Activated naive CD4-positive, alpha-beta T cell treated with anti-CD3 and anti-CD28 coated beads, Interleukin-2, amount 50 U/mL, for 24 hours (primary cell): ENCODE results near the gene PTGES2.

Experiments used
- H3K27ac Mint-ChIP-seq: one replicate; pipeline ENCODE4 v1.8.0; 2021; ENCODE audit warnings: mild to moderate bottlenecking, mixed read lengths
- H3K27me3 Mint-ChIP-seq: one replicate; pipeline ENCODE4 v1.8.0; 2021; ENCODE audit warnings: mixed read lengths
- H3K36me3 Mint-ChIP-seq: one replicate; pipeline ENCODE4 v1.8.0; 2021; ENCODE audit warnings: mixed read lengths
- H3K4me1 Mint-ChIP-seq: one replicate; pipeline ENCODE4 v1.8.0; 2021; ENCODE audit warnings: mixed read lengths
- H3K4me3 Mint-ChIP-seq: one replicate; pipeline ENCODE4 v1.8.0; 2021; ENCODE audit warnings: mild to moderate bottlenecking, mixed read lengths
- H3K9me3 Mint-ChIP-seq: one replicate; pipeline ENCODE4 v1.8.0; 2021; ENCODE audit warnings: mixed read lengths

The PTGES2 gene

DNA sequence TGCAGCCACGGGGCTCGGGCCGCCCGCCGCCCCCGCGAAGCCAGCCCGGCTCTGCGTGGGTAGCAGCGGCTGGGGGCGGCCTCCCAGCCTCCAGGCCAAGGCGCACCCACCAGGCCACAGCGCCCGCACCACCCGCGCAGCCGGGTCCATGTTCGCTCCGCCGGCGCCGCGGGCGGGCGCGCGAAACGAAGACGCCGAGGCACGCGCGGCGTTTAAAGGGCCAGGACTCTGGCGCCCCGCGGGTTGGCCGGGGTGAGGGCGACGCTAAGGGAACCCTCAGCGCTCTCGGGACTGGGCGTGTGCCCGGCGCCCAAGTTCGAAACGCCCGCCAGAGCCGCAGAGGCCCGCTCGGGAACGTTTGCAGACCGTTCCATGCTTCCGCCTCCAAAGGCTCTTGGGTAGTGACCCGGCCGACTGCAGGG is at the start of gene PTGES2:
Gene PTGES2, minus strand, starts transcription at position 162 of the 422 bp plus-strand sequence. Its CDS starts 12 bp downstream, at position 150.
- Mint-ChIP-seq H3K4me1 (peaks cover 31% of the 10 kb centered on the region), H3K36me3 (no peaks in the 10 kb centered on the region), H3K4me3 (peak within 1 kb of the TSS; percentile 99), H3K27ac (peak within 1 kb of the TSS; percentile 100), H3K27me3 (no peaks in the 10 kb centered on the region), H3K9me3 (no peaks in the 10 kb centered on the region)

DNA sequence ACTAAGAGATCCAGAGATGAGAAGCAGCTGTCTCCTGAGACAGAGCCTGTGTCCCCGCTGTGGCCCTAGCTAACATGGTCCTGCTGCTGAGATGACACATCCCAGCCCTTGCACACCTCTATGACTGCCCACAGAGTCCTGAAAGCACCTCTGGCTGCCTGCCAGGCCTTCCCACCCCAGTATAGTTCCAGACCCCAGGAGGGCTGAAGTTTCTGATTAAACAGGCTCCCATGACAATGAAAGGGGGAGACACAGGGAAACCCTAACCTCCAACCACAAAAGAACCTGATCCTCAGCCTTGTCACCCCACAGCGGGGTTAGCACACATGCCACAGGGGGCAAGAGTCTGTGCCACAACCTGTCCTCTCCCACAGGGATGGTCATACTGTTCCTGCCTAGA is 48.2 kb upstream of the PTGES2 start:
- no peak overlapping the region for H3K27ac Mint-ChIP-seq
- H3K9me3 Mint-ChIP-seq: no peaks in the 10 kb centered on the region
- no peaks in the 10 kb centered on the region for H3K4me1 Mint-ChIP-seq
- no peak overlapping the region for H3K4me3 Mint-ChIP-seq
- H3K36me3 Mint-ChIP-seq: peaks cover 4% of the 10 kb centered on the region
- no peaks in the 10 kb centered on the region for H3K27me3 Mint-ChIP-seq

DNA sequence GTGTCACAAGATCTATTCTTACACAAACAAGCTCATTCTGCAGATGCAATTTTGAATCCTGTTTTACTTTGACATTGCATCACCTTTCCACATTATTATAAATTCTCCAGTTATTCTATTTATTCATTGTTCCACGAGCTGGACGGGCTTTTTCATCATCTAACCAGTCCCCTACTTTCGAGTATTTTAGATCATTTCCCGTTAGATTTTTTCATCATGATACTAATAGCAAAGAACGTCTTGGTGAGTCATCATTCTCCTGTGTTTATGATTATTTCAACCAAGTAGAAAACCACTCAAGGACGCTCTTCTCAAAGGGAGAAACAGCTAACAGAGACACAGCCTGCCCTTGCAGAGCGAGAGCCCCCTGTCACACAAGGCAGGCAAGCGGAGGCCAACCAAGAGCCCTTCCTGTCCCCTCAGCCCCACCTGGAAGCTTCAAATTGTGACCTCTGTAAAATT is 47.6 kb upstream of the PTGES2 start:
- peaks cover 2% of the 10 kb centered on the region for H3K36me3 Mint-ChIP-seq

DNA sequence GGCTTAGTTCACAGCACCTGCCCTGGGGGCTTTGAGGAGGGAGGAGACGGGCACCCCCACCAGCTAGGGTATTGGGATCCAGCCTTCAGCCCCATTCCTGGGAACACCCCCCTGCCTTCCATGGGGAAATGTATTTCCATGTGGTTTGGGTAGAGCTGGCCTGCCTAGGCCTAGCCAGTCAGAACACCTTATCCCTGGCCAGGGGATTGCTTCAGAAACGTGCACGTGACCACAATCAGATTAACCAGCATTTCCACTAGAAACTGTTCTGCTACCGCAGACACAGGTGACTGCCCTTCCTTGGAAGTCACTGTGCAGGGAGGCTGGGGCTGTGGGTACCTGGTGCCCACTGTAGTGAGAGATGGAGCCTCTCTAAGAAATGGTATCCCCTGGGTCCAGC is 46.5 kb upstream of the PTGES2 start:
- H3K36me3 Mint-ChIP-seq: no peaks in the 10 kb centered on the region
- no peak overlapping the region for H3K27ac Mint-ChIP-seq
- H3K27me3 Mint-ChIP-seq: no peaks in the 10 kb centered on the region

More for the DNA sequence above, 47.6 kb upstream of the PTGES2 start:
- Mint-ChIP-seq H3K4me1 (no peaks in the 10 kb centered on the region), H3K27me3 (no peaks in the 10 kb centered on the region), H3K27ac (no peak overlapping the region), H3K9me3 (no peaks in the 10 kb centered on the region), H3K4me3 (no peak overlapping the region)

DNA sequence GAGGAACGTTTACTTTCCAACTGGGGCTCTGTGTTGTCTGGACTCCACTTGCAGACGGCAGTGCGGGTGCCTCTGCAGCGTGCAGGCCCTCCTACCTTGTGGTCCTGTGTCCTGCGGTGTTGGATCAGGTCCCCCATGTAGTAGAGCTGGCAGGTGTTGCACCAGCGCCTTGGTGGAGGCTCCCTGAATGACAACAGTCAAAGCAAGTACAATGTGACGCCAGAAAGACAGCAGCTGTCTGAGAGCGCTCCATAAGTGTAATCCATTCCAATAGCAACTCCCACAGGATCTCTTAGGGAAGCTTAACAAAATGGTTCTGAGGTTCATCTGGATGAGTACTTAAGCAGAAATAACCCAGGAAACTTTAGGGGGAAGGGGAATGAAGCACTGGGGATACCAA is 42.4 kb upstream of the PTGES2 start:
- Mint-ChIP-seq H3K36me3 (peaks cover 7% of the 10 kb centered on the region), H3K27me3 (no peaks in the 10 kb centered on the region), H3K4me1 (no peaks in the 10 kb centered on the region), H3K27ac (no peak overlapping the region), H3K4me3 (no peak overlapping the region), H3K9me3 (no peaks in the 10 kb centered on the region)

More for the DNA sequence above, 46.5 kb upstream of the PTGES2 start:
- H3K4me1 Mint-ChIP-seq: no peaks in the 10 kb centered on the region
- no peaks in the 10 kb centered on the region for H3K9me3 Mint-ChIP-seq
- H3K4me3 Mint-ChIP-seq: no peak overlapping the region

DNA sequence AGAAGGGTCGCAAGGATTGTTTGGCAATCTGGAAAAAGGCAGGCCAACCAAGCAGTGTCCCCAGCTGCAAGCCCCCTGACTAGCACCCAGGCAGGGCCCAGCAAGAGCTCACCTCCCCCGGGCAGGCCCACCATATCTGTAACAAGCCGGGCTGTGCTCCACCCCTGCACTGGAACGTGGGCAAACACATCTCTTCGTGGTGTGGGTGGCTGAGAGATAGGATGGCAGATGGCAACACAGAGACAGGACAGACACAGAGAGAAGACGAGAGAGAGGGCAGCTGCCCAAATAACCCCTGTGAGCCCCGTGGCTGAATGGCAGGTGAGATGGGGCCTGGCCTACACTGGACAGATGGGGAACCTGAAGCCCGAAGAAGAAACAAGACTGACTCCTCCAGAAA is 42.0 kb upstream of the PTGES2 start:
- Mint-ChIP-seq H3K4me1 (no peaks in the 10 kb centered on the region), H3K27me3 (no peaks in the 10 kb centered on the region), H3K9me3 (no peaks in the 10 kb centered on the region), H3K4me3 (no peak overlapping the region), H3K27ac (no peak overlapping the region), H3K36me3 (peaks cover 7% of the 10 kb centered on the region)

DNA sequence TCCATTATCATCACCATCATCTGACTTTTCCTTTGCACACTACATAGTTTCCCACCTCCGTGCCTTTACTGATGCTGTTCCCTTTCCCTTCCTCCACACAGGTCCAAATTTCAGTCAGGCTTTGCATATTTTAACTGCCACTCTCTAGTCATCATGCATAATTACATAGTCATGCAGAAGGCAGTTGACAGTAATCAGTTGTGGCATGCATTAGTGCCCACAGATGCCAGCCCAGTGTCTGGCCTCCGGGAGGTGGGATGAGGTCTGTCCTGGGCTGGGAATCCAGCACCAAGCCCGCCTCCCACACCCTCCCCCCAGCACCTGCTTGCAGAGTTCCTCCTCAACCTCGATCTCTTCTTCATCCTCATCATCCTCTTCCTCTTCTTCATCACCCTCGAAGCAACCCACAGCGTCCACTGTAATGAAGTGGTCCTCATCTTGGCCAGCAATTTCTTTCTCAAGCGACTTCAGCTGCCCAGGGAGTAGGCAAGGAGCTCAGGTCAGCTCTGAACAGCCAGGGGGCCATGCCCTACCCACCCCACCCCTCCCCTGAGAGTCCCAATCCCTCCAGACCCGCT is 41.3 kb upstream of the PTGES2 start:
- Mint-ChIP-seq H3K27ac (no peak overlapping the region), H3K4me1 (no peaks in the 10 kb centered on the region), H3K4me3 (no peak overlapping the region), H3K36me3 (peaks cover 7% of the 10 kb centered on the region), H3K9me3 (no peaks in the 10 kb centered on the region), H3K27me3 (no peaks in the 10 kb centered on the region)

DNA sequence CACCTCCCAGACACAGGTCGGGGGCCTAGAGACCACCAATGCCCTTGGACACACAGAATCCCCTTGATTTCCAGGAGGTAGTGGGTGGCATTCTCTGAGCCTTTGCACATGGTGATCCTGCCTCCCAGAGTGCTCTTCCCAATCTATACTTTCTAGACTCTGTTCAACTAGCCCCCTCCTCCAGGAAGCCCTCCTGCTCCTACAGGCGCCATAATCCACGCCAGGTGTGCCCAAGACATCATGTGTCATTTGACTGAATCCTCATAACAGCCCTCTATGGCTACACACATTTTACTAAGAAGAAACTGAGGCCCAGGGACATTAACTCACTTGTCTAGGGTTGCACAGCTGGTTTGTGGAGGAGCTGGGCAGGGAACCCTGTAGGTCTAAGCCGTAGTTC is 39.7 kb upstream of the PTGES2 start:
- H3K4me3 Mint-ChIP-seq: no peak overlapping the region
- peaks cover 6% of the 10 kb centered on the region for H3K4me1 Mint-ChIP-seq
- H3K9me3 Mint-ChIP-seq: no peaks in the 10 kb centered on the region
- H3K36me3 Mint-ChIP-seq: peaks cover 8% of the 10 kb centered on the region
- H3K27ac Mint-ChIP-seq: no peak overlapping the region
- H3K27me3 Mint-ChIP-seq: no peaks in the 10 kb centered on the region

DNA sequence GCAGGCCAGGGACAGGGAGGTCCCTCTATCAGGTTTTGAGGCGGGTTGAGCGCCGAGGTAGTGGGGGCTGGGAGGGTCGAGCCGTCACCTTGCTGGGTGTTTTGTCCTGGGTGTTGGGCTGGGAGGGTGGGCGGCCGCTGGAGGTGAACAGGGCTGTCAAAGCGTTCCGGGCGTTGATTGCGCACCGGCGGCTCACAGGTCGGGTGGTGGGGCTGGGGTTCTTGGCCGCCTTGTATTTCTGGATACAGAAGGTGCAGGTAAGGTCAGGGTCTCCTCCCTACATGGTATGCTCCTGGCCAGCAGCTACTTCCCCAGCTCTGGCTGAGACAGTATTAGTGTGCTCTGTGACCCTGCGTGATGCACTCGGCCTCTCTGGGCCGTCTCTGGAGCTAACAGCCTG is 38.6 kb upstream of the PTGES2 start:
- Mint-ChIP-seq H3K36me3 (peaks cover 9% of the 10 kb centered on the region), H3K4me3 (no peak overlapping the region), H3K27ac (no peak overlapping the region)

DNA sequence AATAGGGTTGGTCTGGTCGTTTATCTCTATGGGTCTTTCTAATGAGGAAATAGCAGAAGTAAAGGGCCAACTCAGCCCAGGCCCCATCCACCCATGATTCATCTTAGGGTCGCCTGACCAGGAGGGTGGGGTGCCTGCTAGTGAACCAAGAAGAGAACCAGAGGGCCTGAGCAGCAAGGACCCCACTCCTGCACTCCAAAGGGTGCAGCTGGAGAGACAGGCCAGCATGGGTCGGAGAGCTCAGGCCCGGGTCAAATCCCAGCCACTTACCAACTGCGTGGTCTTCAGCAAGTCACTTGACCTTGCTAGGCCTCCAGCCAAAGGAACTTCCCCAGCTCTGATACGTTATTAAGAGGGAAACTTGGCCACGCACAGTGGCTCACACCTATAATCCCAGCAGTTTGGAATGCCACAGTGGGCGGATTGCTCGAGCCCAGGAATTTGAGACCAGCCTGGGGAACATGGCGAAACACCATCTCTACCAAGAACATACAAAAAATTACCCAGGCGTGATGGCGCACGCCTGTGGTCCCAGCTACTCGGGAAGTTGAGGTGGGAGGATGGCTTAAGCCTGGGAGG is 36.9 kb upstream of the PTGES2 start:
- Mint-ChIP-seq H3K4me1 (peaks cover 18% of the 10 kb centered on the region), H3K36me3 (peaks cover 9% of the 10 kb centered on the region), H3K27me3 (no peaks in the 10 kb centered on the region), H3K27ac (no peak overlapping the region), H3K9me3 (no peaks in the 10 kb centered on the region), H3K4me3 (no peak overlapping the region)

More for the DNA sequence above, 38.6 kb upstream of the PTGES2 start:
- Mint-ChIP-seq H3K27me3 (no peaks in the 10 kb centered on the region), H3K9me3 (no peaks in the 10 kb centered on the region), H3K4me1 (peaks cover 13% of the 10 kb centered on the region)

DNA sequence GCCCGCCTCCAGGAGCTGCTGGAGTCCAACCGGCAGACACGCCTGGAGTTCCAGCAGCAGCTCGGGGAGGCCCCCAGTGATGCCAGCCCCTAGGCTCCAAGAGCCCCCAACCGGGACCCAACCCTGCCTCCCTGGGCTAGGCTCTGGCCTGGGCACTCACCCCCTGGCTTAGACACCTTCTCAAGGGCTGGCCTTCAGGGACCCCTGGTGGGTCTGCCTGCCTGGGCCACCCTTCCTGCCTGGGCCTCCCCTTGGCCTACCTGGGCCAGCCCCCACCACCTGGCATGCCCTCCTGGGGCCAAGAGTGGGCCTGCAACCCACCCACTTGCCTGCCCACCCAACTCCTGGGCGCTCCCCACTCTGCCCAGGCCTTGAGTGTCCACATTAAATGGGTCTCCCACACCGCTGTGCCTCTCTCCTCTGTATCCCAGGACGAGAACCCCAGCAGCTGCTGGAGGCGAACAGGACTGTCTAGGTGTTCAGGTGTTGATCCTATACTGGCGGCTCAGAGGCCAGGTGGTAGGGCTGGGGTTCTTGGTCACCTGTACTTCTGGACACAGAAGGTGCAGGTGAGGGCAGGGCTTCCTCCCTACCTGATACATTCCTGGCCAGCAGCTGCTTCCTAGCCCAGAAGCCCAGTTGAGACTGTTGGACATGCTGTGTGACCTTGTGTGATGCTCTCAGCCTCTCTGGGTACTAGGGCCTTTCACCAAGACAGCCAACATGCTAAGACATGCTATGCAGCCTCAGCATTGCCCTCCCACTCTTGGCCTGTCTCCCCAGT is 36.2 kb upstream of the PTGES2 start:
- Mint-ChIP-seq H3K4me1 (peaks cover 21% of the 10 kb centered on the region), H3K9me3 (no peaks in the 10 kb centered on the region), H3K36me3 (peaks cover 8% of the 10 kb centered on the region), H3K4me3 (no peak overlapping the region), H3K27me3 (no peaks in the 10 kb centered on the region), H3K27ac (no peak overlapping the region)

DNA sequence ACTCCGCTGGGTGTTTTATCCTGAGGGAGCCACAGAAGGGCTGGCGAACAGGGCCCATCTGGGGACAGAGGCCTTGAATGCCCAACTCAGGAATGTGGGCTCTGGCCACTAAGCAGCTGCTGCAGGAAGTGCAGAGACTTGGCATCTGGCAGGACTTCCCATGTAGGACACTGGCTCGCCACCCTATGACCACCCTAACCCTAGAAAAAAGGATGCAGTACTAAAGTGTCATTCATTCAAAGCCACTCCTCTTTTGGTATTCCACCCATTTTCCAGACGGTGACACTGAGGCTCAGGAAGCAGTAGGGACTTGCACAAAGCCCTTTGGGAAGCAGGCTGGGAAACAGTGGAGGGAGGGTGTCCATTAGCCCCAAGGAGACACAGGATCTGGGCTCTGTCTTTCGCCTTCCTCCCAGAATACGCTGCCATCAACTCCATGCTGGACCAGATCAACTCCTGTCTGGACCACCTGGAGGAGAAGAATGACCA is 35.5 kb upstream of the PTGES2 start:
- H3K9me3 Mint-ChIP-seq: no peaks in the 10 kb centered on the region
- H3K27ac Mint-ChIP-seq: no peak overlapping the region
- no peak overlapping the region for H3K4me3 Mint-ChIP-seq
- H3K36me3 Mint-ChIP-seq: peaks cover 5% of the 10 kb centered on the region
- no peaks in the 10 kb centered on the region for H3K27me3 Mint-ChIP-seq
- H3K4me1 Mint-ChIP-seq: peaks cover 21% of the 10 kb centered on the region

DNA sequence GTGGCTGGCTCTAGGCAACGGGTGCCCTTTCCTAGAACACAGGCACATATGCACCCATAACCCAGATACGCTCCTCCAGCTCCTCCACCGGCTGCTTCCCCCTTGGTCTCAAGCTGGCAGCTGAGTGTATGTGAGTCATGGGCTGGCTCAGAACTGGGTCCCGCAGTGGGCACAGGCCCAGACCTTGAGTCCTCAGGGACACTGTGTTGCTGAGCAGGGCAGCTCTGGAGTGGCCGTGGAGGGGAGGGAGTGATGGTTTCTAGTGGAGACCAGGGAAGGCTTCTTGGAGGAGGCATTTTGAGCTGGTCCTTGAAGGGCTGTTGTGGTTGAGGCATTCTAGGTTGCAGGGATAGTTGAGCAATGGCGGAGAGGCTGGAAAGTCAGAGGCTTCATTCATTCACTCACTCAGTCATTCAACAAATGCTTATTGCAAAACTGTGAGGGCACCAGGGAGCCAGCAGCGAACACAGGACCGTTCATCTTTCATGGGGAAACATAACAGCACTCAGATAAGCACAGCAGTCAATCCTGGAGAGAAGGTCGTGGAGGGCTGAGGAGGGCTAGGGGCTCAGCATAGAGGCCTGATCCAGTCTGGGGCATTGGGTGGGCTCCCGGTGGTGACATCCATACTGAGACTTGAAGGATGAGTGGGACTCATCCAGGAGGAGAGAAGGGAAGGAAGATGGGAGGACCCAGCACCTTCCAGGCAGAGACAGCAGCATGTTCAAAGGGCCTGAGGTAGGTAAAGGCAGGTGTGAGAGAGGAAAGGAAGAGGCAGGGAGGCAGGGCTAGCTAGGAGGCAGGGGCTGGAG is 34.9 kb upstream of the PTGES2 start:
- Mint-ChIP-seq H3K9me3 (no peaks in the 10 kb centered on the region), H3K27me3 (no peaks in the 10 kb centered on the region), H3K4me3 (peak overlapping the region; percentile 54), H3K27ac (peak overlapping the region; percentile 80), H3K36me3 (peaks cover 5% of the 10 kb centered on the region), H3K4me1 (peaks cover 21% of the 10 kb centered on the region)

DNA sequence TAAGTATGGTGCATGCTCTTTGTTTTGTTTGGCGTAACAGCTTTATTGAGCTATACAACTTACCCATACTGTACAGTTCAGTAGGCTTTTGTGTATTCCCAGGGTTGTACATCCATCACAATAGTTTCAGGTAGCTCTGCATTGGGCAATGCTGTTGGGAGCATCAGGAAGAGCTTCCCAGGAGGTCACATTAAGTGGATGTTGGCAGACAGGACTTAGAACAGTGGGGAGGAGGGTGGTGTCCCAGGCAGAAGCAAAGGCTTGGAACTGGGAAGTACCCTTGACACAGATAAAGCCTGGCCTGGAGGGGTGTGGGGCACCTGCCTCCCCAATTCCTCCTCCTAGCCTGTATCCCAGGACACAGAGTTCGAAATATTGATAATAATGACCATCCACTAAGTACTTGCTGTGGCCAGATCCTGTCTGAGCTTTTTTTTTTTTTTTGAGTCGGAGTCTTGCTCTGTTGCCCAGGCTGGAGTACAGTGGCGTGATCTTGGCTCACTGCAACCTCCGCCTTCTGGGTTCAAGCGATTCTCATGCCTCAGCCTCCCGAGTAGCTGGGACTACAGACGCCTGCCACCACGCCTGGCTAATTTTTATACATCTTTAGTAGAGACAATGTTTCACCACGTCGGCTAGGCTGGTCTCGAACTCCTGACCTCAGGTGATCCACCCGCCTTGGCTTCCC is 33.8 kb upstream of the PTGES2 start:
- Mint-ChIP-seq H3K27ac (no peak overlapping the region), H3K27me3 (no peaks in the 10 kb centered on the region), H3K4me3 (peak overlapping the region; percentile 80)

DNA sequence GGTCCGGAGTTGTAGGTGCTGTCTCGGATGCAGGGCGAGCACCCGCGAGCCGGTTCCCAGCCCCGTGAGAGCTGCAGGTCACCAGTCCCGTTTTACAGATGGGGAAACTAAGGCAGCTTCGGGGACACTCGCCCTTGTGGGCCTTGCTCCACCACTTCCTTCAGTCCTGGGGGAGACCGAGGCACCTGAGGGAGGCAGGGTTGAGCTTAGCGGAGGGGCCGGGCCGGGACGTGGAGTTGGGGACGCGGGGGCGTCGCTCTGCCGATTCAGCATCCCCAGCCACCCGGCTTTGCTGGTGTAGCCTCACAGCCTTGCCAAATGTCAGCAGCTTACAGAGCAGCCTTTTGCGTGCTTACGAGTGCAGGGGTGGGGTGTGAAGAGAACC is 33.1 kb upstream of the PTGES2 start:
- no peaks in the 10 kb centered on the region for H3K9me3 Mint-ChIP-seq
- H3K4me1 Mint-ChIP-seq: peaks cover 21% of the 10 kb centered on the region
- no peak overlapping the region for H3K27ac Mint-ChIP-seq
- H3K4me3 Mint-ChIP-seq: peak overlapping the region; percentile 80
- peaks cover 2% of the 10 kb centered on the region for H3K36me3 Mint-ChIP-seq
- H3K27me3 Mint-ChIP-seq: no peaks in the 10 kb centered on the region

More for the DNA sequence above, 33.8 kb upstream of the PTGES2 start:
- Mint-ChIP-seq H3K36me3 (peaks cover 2% of the 10 kb centered on the region), H3K9me3 (no peaks in the 10 kb centered on the region), H3K4me1 (peaks cover 21% of the 10 kb centered on the region)
